SK-MEL-5 (cell line): Measurements from ENCODE around the gene TBX2. TPM values are rescaled to one million over a fixed set of nuclear protein-coding genes. Genes with fewer than 3 reads are reported as not detected.
A peak's percentile ranks its signal among the peaks of the same experiment; 100 is the strongest.

Source experiments
- DNase-seq: peaks from one replicate; pipeline ENCODE4 v3.0.0-alpha.2; 2016; ENCODE audit warnings: low read depth, low spot score
- in situ Hi-C: cut with HindIII; loops from 2 replicates; pipeline ENCODE4 v1.10.0; 2016; ENCODE audit warnings: low sequenced_read_pairs, high pct_unique_total_duplicates, low pct_unique_long_range_greater_than_20kb
- total RNA-seq: library from RNA; depleted of rRNA; stranded (reverse); fragments of >200 nt; shearing (Covaris generic); gene quantifications from 2 replicates; pipeline ENCODE4 v1.2.3, GENCODE V29; 2014

TBX2 gene
- total RNA-seq, 1 experiment from 2014 or later: 25.2 TPM

DNA sequence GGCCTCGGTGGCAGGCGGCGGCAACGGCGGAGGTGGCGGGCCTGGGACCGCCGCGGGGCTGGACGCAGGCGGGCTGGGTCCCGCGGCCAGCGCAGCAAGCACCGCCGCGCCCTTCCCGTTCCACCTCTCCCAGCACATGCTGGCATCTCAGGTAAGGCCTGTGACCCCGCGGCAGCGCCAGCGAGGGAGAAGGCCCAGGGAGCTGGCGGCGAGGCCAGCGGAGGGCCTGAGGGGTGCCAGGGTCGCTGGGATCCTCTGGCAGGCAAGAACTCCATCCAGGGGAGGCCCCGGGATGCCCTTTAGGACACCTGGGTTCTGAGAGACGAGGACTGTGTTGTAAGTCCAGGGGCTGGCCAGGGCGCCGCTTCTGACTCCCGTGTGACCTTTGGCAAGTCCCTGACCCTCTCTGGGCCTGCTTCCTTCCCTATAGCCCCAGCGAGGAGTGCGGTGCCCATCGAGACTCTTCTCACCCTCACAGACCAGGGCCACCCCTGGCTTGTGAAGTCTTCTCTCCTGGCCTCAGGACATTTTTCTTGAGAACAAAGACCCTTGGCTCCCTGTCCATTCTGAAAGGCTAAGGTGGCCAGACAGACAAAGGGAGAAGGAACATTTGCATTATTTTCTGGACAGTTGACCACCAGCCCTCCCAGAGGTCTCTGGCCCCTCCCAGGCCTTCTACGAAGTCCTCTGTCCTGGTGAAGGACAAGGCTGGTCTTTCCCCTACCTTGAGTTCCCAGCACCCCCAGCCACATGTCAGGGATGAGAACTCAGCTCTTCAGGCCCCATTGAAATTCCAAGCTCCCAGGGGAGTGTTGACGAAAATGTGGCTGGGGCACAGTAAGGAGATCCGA, 6.3 kb downstream of the TBX2 start:
- no peak for DNase-seq

DNA sequence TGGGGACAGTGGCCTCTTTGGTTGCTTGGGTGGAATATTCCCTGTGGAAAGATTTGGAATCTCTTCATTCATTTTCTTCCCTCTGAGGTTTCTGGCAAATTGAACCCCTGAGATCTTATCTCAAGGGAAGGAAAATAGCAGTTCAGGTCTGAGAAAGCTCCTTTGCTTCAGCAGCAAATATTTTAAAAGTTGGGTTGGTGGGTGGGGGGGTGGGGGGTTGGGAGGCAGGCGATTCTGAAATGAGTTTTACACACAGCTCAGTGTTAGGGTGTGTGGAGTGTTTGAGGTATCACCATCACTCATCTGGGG, 6.8 kb downstream of the TBX2 start:
- in situ Hi-C loops: no loop called here

More for the DNA sequence above, 6.3 kb downstream of the TBX2 start:
- in situ Hi-C loops: no loop called here

DNA sequence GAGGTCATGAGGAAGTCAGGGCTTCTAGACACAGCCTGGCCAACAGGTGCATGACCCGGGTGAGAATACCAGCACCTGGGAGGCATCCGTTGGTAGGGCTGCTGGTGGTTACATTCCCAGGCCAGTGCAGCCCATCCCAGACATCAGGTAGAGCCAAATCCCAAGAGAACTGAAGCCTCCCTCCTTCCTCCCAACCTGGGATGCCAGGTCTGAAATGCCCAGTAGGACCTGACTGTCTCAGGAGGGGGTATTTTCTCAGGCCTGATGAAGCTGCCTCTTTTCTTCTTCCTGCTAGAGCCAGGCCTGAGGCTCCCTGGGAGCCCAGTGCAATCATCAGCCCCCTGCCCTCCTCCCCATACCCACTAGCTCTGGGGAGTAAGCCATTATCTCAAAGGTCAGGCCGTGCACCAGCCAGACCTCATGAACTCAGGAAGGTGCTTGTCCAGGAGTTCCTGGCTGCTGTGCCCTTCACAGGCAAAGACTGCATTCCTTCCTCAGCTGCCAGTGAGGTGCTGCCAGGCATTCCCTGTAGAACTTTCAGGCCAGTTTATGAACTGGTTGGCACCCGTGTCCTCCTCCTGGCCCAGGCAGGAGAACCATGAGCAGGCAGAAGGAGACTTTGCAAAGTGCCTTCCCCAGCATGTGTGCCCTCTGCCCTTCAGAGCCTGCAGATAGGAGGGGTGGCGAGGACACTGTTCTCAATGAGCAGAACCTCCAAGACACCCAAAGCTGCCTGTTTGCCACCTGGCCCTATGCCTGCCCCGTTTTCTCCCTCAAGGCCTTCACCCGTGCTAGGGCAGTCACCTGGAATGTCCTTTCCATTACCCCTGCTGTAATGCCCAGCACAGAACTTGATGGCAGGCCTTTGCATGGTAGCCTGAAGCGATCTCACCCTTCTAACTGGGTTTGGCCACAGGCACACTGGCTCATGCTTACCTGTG, 7.6 kb downstream of the TBX2 start:
- no peak for DNase-seq
- in situ Hi-C loops: no loop called here

More for the DNA sequence above, 6.8 kb downstream of the TBX2 start:
- no peak for DNase-seq

DNA sequence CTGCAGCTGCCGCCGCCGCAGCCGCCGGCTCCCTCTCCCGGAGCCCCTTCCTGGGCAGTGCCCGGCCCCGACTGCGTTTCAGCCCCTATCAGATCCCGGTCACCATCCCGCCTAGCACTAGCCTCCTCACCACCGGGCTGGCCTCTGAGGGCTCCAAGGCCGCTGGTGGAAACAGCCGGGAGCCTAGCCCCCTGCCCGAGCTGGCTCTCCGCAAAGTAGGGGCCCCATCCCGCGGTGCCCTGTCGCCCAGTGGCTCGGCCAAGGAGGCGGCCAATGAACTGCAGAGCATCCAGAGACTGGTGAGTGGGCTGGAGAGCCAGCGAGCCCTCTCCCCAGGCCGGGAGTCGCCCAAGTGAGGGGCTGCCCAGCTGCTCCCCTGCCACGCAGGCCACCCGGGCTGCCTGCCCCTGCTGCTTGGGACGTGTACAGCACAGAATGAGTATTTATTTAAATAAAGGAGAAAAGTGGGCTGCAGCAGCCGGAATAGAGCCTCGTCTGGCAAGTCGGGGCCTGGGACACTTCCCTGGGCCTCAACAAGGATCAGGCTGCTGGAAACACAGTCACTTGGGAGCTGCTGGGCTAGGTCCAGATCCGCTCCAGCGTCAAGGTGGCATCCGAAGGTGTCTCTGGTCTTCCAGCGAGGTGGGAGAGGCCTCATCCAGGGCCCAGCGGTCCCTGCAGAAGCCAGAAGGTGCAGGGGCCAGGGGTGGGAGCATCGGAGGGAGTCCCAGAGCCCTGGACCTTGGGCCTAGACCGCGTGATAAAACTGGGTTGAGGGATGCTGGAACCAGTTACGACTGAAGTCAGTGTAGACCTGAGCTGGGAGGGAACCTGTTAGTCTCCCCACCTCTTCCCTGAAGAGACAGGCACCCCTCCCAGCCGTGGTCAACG, 8.8 kb downstream of the TBX2 start:
- DNase-seq: no peak
- in situ Hi-C loops: no loop called here

DNA sequence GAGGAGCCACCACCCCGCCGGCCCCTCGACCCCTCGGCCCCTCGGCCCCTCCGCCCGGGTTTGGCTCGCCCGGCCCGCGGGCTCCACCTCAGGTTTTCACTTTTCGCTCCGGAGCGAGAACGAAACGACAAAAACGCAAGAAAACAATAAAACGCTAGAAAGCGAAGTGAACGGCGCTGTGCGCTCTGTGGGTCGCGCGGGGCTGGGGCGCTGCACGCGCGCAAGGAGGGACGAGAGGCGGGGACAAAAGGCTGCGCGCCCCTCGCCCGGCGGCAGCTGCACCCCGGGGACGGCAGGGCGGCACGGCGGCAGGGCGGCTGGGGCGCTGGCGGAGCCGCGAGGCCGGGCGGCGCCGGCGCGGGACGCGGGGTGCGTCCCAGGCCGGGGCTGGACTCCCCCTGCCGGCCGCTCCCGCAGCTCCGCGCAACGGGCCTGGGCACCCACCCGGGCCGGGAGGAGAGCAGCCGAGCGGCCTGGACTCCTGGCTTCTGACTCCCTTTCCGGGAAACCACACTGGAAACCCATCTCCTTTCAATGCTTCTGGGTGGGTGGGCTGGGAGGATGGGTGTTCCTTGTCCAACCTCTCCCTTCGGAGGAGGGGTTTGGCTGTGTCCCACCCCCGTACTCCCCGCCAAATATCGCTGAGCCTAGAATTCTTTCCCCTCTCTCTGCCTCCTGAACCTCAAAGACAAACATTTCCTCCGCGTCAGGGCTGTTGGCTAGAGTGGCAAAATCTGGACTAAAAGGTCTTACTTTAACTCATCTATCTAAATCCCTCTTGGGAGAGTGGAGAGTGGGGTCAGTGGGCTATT, 9.9 kb downstream of the TBX2 start:
- DNase-seq: no peak
- in situ Hi-C loops: no loop called here

DNA sequence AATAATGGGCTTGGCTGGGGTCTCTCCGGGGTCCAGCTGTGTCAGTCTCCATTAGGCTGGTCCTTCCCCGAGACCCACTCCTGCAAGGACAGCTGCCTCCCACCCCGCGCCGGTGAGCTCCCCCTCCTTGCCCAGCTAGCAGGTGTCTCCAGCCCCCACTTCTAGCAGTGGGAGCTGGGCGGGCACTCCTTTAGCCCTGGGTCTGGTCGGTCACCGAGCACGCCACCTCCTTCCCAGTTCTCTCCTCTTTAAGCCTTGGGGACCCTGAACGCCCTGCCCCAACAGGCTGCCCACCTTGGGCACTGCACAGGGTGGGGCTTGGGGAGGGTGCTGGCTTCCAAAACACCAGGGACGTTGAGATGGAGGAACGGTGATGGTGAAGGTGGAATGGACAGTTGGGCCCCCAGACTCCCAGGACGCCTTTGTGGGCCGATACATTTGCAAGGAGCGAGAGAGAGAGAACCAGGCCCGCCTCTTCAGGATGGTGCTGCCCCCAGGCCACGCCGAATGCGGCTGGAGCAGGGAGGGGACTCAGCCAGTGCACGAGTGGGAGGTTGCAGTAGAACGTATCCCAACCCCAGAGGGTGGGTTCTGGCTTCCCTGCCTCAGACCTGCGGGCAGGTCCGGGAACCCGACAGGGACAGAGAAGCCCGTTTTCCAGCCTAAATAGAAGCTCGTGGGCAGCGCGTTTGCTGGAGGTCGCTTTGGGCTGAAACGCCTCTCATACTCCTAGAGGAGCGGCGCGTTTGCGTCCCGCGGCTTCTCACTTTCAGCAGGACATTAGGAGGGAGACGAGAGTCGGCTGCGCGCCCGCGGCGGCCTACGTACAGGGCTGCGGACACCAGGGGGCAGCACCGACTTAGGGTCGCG, 10.7 kb downstream of the TBX2 start:
- no peak for DNase-seq
- in situ Hi-C loops: no loop called here

DNA sequence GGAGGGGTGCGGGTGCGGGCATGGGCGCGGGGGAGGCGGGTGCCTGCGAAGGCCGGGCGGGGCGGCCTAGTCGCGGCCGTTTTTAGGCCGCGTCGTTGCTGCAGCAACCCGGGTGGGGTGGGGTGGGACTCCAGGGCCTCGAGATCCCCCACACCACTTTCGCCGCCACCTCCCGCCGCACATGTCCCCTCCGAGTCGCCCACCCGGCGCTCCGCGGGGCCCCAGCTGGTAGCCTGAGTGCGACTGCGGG, 11.3 kb downstream of the TBX2 start:
- DNase-seq: no peak
- in situ Hi-C loops: no loop called here

DNA sequence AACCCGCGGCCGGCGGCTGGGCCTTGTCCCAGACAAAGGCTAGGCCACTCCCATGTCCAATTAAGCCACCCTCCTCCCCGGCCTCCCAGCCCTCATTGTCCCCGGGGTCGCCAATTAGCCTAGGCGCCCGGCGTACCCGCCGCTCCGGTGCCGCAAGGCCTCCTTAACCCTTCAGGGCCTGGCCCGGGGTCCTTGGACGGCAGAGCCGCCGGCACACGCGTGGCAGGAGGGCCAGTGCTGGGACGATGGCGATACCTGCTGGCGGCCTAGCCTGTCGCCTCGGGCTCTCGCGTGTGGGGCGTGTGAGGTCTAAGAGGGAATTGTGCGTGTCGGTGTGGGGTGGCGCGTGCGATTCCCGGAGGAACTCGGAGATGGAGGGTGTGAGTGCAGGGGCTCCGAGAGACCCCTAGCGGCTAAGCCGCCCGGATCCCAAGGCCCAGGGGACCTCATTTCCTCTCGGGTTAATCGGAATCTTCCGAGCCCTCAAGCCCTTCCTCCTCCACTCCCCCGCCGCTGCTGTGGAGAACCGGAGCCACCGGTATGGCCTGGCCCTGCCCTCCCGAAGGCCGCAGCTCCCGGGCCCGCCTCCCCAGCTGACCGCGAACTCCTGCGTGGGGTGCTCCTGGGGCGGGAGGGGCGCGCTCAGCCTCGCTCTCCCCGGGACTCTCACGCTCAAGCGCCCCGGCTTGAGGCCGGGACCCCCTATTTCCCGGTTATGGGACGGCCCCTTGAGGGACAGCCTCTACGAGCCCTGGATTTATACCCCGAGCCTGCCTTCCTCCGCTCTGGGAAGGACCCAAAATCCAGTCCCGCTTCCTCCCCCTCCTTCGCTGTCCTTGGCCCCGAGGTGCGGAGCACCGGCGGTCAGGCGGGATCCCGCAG, 11.9 kb downstream of the TBX2 start:
- no peak for DNase-seq
- in situ Hi-C loops: no loop called here

DNA sequence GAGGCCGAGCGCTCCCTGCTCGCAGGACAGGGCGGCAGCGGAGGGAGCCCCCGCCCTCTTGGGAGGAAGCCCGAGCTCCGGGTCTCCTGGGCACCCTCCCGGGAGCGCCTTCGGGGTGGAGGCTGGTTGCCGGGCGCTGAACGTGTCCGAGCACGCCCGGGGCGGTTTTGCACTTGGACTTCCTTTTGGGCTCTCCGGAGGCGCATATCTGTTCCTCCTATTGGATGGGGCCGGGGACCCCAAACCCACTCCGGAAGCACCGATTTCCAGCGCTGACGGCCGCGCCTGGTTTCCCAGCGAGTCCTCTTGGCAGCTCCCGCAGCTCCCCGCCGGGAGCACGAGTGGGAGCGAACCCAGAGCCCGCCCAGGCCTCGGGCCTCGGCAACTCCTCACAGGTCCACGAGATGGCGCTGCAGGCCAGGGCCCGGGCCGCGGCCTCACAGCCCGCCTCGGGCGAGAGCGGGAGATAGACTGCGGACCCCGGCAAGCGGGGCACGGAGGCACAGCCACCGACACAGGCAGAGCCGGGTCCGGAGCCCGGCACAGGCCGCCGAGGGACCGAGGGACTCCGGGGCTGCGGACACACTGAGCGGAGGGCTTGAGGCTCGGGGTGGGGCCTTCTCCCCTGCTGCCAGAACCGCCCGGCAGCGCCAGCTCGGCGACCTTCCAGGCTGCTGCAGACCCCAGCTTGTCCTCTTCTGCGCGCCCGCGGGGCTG, 12.7 kb downstream of the TBX2 start:
- in situ Hi-C loops: no loop called here
- DNase-seq: peak; percentile 47

DNA sequence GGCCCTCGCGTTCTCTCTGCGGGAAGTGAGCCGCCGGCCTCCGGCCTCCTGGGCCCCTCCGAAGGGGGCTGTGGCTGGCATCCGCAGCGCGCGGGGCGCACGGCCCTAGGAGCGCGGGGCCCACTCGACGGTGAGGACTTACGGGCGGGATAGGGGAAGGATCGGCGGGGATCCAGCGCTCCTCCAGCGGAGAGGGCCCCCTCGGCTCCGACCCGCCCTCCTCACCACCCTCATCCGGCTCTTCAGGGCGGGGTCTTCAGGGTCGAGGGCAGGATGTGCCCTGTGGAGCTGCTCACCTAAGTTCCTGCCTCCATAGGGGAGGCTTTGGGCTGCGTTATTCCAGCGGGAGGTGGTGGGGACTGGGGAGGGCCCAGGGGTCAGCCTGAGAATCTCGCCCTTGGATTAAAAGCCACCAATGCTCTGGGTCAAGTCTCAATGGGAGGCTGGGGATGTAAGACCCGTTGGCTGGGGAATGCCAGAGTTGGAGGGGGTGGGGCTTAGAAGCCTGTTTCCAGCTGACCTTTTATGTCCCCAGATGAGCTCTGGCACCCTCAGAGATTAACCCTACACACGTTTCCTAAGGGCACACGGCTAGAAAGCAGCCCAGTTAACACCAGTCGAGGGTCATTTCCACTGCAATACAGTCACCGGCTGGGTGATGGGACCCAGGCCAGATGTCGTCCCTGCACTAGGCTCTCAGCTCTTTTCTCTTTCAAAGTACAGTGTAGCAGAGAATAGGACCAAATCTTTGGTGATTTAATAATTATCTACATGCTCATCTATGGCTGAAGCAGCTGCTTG, 13.4 kb downstream of the TBX2 start:
- in situ Hi-C loops: no loop called here
- DNase-seq: no peak

DNA sequence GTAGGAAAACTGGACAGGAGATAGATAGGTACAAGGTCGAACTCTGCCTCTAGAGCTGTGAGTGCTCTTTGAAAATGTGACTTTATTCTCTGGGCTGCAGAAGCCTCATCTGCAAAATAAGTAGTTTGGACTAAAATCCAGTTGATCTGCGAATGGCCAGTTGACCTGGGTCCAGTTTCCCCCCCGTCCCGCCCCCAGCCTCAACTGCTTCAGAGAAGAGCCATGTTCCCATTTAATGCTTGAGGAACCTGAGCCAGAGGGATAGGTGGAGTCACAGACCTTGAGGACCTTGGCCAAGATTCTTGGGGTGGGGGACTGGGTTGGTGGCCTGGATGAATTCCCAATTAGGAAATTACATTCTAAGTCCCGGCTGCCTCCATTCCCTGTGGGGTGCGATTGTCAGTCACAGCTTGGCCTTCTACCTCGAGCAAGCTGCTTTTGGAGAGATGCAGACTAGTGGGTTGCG, 14.1 kb downstream of the TBX2 start:
- in situ Hi-C loops: no loop called here
- no peak for DNase-seq

DNA sequence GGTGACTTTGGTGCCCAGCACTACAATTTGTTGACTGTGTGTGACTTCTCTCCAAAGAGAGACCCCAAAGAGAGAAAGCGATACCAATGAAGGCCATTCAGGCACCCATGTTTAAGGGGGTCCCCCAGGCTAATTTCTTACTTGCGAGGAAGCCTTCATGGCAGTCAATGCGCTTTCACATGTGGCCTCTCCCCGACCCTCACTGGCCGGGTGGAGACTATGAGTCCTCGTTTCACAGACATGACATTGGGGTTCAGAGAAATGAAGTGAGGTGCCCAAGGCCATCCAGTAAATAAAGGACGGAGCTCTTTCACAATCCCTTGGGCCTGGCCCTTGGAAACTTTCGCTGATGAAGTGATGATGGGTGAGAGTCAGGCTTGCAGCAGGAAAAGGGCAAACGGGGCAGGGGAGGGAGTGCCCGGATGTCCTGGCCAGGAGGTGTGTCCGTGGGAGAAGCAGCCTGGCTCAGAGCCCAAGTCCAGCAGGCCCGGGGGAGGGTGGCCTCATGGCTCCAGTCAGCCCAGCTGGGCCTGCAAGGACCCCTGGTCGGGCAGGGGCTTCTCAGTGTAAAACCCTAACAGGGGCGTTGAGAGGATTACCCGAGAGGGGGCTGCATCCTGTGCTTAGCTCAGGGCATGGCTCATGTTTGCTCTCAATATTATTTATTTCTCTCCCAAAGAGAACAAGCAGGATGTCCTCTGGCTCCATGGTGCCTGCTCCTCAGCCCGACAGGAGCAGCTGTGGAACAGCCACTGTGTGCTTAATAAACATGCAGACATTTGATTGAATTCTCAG, 14.7 kb downstream of the TBX2 start:
- DNase-seq: no peak
- in situ Hi-C loops: no loop called here

DNA sequence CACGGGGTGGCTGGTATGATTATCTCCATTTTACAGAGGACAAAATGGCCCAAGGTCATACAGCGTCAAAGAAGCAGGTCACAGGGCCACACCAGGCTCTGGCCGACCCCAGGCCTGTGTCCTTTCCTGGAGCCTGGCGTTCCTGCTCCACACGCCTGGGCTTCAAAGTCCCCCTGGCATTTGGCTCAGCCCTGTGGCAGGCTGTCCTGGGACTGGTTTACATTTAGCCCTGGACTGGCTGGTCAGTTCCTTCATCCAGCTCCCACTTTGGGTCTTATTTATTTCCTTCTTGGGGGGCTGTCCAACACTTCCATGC, 15.3 kb downstream of the TBX2 start:
- no peak for DNase-seq
- in situ Hi-C loops: no loop called here
